Omental fat pad (tissue), 4 donors: ENCODE measurements around the gene DVL1. TPM values are rescaled to one million over a fixed set of nuclear protein-coding genes. Genes with fewer than 3 reads are reported as not detected.

ENCODE experiments used
- ATAC-seq: fragments of 150-250 bp; one replicate; pipeline ENCODE4 v1.9.1; 2016; ENCODE audit warnings: mild to moderate bottlenecking, moderate library complexity; ENCODE audit not compliant: low FRiP score
- DNase-seq: peaks from one replicate; pipeline ENCODE4 v3.0.0-alpha.2; 2019; ENCODE audit warnings: low spot score
- total RNA-seq, 4 donors: library from RNA; depleted of rRNA; stranded (reverse); fragments of >200 nt; gene quantifications; one replicate each; pipeline ENCODE4 v1.1.0, GENCODE V29; 2016
- TF ChIP-seq, protein P1 (sequence below), 3 donors: fragments of 450-650 bp; IDR thresholded peaks; one replicate each; pipeline ENCODE4 v1.5.1; 2016 to 2017; ENCODE audit warnings: antibody characterized with exemption in 3 of 3, mild to moderate bottlenecking in 3 of 3, moderate library complexity in 2 of 3

Gene DVL1
- total RNA-seq, 4 donors from 2014 or later = 56.6 to 65.0 (median 61.8) TPM

DNA sequence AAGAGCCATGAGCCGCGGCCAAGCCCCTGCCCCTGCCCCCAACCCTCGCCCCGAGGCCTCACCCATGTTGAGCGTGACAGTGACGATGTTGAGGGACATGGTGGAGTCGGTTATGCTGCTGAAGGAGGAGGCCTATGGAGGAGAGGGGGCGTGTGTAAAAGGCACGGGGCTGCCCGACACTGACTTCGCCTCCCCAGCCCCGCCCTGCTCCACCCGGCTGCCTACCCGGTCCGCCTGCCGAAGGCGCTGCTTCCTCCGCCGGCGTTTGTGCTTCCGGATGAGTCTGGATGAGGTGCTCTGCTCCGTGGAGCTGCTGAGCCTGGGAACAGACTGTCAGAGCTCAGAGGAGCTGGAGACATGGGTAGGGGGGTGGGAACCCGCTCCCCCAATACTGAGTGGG is 9.0 kb downstream of the DVL1 start:
- ATAC-seq (no peak), DNase-seq (no peak)
- TF ChIP-seq, protein P1, sequence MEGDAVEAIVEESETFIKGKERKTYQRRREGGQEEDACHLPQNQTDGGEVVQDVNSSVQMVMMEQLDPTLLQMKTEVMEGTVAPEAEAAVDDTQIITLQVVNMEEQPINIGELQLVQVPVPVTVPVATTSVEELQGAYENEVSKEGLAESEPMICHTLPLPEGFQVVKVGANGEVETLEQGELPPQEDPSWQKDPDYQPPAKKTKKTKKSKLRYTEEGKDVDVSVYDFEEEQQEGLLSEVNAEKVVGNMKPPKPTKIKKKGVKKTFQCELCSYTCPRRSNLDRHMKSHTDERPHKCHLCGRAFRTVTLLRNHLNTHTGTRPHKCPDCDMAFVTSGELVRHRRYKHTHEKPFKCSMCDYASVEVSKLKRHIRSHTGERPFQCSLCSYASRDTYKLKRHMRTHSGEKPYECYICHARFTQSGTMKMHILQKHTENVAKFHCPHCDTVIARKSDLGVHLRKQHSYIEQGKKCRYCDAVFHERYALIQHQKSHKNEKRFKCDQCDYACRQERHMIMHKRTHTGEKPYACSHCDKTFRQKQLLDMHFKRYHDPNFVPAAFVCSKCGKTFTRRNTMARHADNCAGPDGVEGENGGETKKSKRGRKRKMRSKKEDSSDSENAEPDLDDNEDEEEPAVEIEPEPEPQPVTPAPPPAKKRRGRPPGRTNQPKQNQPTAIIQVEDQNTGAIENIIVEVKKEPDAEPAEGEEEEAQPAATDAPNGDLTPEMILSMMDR (IDR thresholded peaks at IDR 0.05) = no peak

DNA sequence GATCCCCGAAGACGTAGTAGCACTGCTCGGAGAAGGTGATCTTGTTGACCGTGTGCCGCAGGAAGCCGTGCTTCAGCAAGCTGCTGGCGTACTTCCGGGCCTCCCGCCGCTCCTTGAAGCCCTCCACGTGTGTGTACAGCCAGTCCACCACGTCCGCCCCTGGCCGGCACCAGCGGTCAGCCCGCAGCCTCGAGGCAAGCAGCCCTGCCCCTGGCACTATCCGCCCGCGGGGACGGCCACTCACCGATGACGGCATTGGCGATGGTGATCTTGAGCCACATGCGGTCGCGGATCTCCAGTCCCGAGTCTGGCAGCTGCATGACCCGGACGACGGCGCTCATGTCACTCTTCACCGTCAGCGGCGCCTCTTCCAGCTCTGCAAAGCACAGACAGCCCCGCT is 10.9 kb downstream of the DVL1 start:
- TF ChIP-seq, protein P1 (IDR thresholded peaks at IDR 0.05) = no peak
- DNase-seq (no peak), ATAC-seq (no peak)

DNA sequence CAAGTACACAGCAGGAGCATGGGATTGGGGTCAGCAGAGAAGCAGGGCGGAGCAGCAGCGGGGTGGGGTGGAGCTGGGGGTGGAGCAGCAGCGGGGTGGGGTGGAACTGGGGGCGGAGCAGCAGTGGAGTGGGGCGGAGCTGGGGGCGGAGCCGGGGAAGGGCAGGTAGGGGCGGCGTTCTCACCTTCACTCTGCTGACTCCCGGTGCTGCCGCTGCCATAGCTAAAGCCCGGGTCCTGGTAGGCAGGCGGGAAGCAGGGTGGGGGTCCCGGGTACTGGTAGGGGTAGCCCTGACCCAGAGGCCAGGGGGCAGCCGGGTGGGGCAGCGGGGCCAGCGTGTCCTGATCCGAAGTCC is 11.4 kb downstream of the DVL1 start:
- DNase-seq (no peak), ATAC-seq (no peak)
- TF ChIP-seq, protein P1 (IDR thresholded peaks at IDR 0.05) = no peak

- TF ChIP-seq, protein P1 (IDR thresholded peaks at IDR 0.05) = no peak
- ATAC-seq (no peak), DNase-seq (no peak)
These were observed 12.1 kb downstream of the DVL1 start for GRCh38 chr1:1336931-1337792.

- DNase-seq = no peak
These were observed 12.8 kb downstream of the DVL1 start for GRCh38 chr1:1336446-1336845.

GRCh38 chr1:1335792-1336248 is 13.4 kb downstream of the DVL1 start:
- ATAC-seq (no peak), DNase-seq (no peak)
- TF ChIP-seq, protein P1 (IDR thresholded peaks at IDR 0.05) = no peak

More at GRCh38 chr1:1336446-1336845, 12.8 kb downstream of the DVL1 start:
- TF ChIP-seq, protein P1 (IDR thresholded peaks at IDR 0.05) = no peak
- no peak for ATAC-seq

DNA sequence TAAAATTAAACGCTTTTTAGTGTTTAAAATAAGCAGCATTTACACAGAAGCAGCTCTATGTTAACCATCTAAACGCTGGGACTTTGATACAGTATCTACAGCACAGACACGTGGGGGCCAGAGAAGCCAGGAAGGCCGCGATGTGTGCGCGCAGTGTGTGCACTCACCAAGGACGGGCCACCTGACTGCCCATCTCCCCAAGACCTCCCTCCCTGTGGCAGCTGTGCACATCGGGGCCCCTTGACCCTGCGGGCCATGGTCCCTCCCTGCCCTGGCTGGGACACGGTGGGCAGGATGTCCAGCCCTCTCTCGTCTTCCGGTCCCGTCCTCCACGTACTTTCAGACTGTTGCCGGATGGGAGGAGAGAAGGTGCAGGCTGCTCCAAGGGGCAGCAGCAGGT is 13.9 kb downstream of the DVL1 start:
- no peak for ATAC-seq
- TF ChIP-seq, protein P1 (IDR thresholded peaks at IDR 0.05) = no peak

More for the DNA sequence above, 13.9 kb downstream of the DVL1 start:
- no peak for DNase-seq
